SIG-M5 treated with dmso at 0.1 percent for 504 hours (cell line): Measurements from ENCODE around the gene NELL2.

Experiments used
- DNase-seq: peaks from one replicate; lab custom pipeline; 2025; ENCODE audit not compliant: unreplicated experiment; lab: John Stamatoyannopoulos, UW

The NELL2 gene

GRCh38 chr12:44484862-44485261 lies 391.3 kb downstream of the NELL2 start:
- DNase-seq = no peak

- no peak for DNase-seq
Measured at GRCh38 chr12:44477331-44477980, 398.7 kb downstream of the NELL2 start.

GRCh38 chr12:44476683-44477082 lies 399.4 kb downstream of the NELL2 start:
- no peak for DNase-seq

GRCh38 chr12:44465139-44465538 lies 411.0 kb downstream of the NELL2 start:
- peak; percentile 5 for DNase-seq

GRCh38 chr12:44464180-44464579 lies 411.9 kb downstream of the NELL2 start:
- no peak for DNase-seq

- DNase-seq = no peak
Measured at GRCh38 chr12:44462729-44463128, 413.4 kb downstream of the NELL2 start.

- no peak for DNase-seq
Measured at GRCh38 chr12:44460261-44460660, 415.9 kb downstream of the NELL2 start.

- DNase-seq = no peak
Measured at GRCh38 chr12:44459569-44459968, 416.5 kb downstream of the NELL2 start.
